Loucy (cell line): ENCODE measurements around the gene GNPDA1.

Experiments used
- H2AFZ ChIP-seq: fragments of 200-600 bp; sonication (generic); 2 replicates; pipeline ENCODE4 v1.6.0; 2016; ENCODE audit warnings: antibody characterized with exemption, mild to moderate bottlenecking, low read length, moderate library complexity
- H3F3A ChIP-seq: fragments of 200-600 bp; 2 replicates; pipeline ENCODE4 v1.6.0; 2016; ENCODE audit warnings: antibody characterized with exemption, low read depth, mild to moderate bottlenecking
- H3K27me3 ChIP-seq: fragments of 200-600 bp; sonication (generic); 2 replicates; pipeline ENCODE4 v1.6.1; 2014; ENCODE audit warnings: low read length, mild to moderate bottlenecking; ENCODE audit not compliant: insufficient read depth, poor library complexity, severe bottlenecking
- H3K36me3 ChIP-seq: fragments of 200-600 bp; sonication (generic); 2 replicates; pipeline ENCODE4 v1.6.1; 2016; ENCODE audit warnings: low read length; ENCODE audit not compliant: insufficient read depth
- H3K4me1 ChIP-seq: fragments of 200-600 bp; sonication (generic); 2 replicates; pipeline ENCODE4 v1.5.1; 2014; ENCODE audit warnings: low read length, mild to moderate bottlenecking; ENCODE audit not compliant: insufficient read depth, poor library complexity, severe bottlenecking
- H3K4me2 ChIP-seq: fragments of 200-600 bp; sonication (generic); 2 replicates; pipeline ENCODE4 v1.6.0; 2014; ENCODE audit warnings: antibody characterized with exemption, low read length, low read depth, mild to moderate bottlenecking; ENCODE audit not compliant: poor library complexity, severe bottlenecking
- H3K4me3 ChIP-seq: fragments of 200-600 bp; sonication (generic); 2 replicates; pipeline ENCODE4 v1.5.1; 2014; ENCODE audit warnings: low read length, mild to moderate bottlenecking, mixed read lengths; ENCODE audit not compliant: poor library complexity, severe bottlenecking
- H3K79me2 ChIP-seq: fragments of 200-600 bp; sonication (generic); 2 replicates; pipeline ENCODE4 v1.6.1; 2014; ENCODE audit warnings: low read length; ENCODE audit not compliant: insufficient read depth
- H3K9ac ChIP-seq: fragments of 200-600 bp; sonication (generic); 2 replicates; pipeline ENCODE4 v1.6.0; 2014; ENCODE audit warnings: mild to moderate bottlenecking, low read depth, low read length, moderate library complexity; ENCODE audit not compliant: poor library complexity, severe bottlenecking
- H3K9me2 ChIP-seq: fragments of 200-600 bp; sonication (generic); replicated peaks from 2 replicates; pipeline ENCODE4 v1.6.1; 2016; ENCODE audit warnings: low read depth, low read length, mixed read lengths
- H3K9me3 ChIP-seq: fragments of 200-600 bp; sonication (generic); 2 replicates; pipeline ENCODE4 v1.6.1; 2014; ENCODE audit warnings: mild to moderate bottlenecking, antibody characterized with exemption, low read length, low read depth; ENCODE audit not compliant: insufficient read depth
- H4K20me1 ChIP-seq: fragments of 200-600 bp; sonication (generic); 2 replicates; pipeline ENCODE4 v1.6.0; 2014; ENCODE audit warnings: antibody characterized with exemption, low read length, mild to moderate bottlenecking; ENCODE audit not compliant: insufficient read depth, poor library complexity, severe bottlenecking
- EZH2phosphoT487 ChIP-seq: fragments of 200-600 bp; IDR thresholded peaks from 2 replicates; pipeline ENCODE4 v1.6.1; 2018; ENCODE audit warnings: antibody characterized with exemption, mild to moderate bottlenecking, moderate library complexity, borderline replicate concordance
- TF ChIP-seq, protein P1 (sequence below): fragments of 200-600 bp; sonication (generic); conservative IDR thresholded peaks from 2 replicates; pipeline ENCODE4 v1.5.1; 2014; ENCODE audit warnings: mild to moderate bottlenecking, antibody characterized with exemption, low read length

GNPDA1 gene

GRCh38 chr5:141969783-141970771 lies 42.8 kb downstream of the GNPDA1 start:
- TF ChIP-seq EZH2phosphoT487, result no peak
- TF ChIP-seq, protein P1, sequence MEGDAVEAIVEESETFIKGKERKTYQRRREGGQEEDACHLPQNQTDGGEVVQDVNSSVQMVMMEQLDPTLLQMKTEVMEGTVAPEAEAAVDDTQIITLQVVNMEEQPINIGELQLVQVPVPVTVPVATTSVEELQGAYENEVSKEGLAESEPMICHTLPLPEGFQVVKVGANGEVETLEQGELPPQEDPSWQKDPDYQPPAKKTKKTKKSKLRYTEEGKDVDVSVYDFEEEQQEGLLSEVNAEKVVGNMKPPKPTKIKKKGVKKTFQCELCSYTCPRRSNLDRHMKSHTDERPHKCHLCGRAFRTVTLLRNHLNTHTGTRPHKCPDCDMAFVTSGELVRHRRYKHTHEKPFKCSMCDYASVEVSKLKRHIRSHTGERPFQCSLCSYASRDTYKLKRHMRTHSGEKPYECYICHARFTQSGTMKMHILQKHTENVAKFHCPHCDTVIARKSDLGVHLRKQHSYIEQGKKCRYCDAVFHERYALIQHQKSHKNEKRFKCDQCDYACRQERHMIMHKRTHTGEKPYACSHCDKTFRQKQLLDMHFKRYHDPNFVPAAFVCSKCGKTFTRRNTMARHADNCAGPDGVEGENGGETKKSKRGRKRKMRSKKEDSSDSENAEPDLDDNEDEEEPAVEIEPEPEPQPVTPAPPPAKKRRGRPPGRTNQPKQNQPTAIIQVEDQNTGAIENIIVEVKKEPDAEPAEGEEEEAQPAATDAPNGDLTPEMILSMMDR, result no peak
- Histone ChIP-seq H3K27me3 (no peaks in the 10 kb centered on the region), H4K20me1 (peaks cover 4% of the 10 kb centered on the region), H3K4me2 (peak overlapping the region; percentile 99), H2AFZ (peak overlapping the region; percentile 80; the same call in 1 of the 2 replicates), H3F3A (peaks cover 5% of the 10 kb centered on the region; the same call in 1 of the 2 replicates), H3K4me3 (peak overlapping the region; percentile 93), H3K4me1 (peaks cover 39% of the 10 kb centered on the region), H3K9me3 (no peaks in the 10 kb centered on the region), H3K9me2 (no peaks in the 10 kb centered on the region), H3K36me3 (peaks cover 3% of the 10 kb centered on the region; the same call in 1 of the 2 replicates), H3K79me2 (peaks cover 26% of the 10 kb centered on the region), H3K9ac (peak overlapping the region; percentile 95)

DNA sequence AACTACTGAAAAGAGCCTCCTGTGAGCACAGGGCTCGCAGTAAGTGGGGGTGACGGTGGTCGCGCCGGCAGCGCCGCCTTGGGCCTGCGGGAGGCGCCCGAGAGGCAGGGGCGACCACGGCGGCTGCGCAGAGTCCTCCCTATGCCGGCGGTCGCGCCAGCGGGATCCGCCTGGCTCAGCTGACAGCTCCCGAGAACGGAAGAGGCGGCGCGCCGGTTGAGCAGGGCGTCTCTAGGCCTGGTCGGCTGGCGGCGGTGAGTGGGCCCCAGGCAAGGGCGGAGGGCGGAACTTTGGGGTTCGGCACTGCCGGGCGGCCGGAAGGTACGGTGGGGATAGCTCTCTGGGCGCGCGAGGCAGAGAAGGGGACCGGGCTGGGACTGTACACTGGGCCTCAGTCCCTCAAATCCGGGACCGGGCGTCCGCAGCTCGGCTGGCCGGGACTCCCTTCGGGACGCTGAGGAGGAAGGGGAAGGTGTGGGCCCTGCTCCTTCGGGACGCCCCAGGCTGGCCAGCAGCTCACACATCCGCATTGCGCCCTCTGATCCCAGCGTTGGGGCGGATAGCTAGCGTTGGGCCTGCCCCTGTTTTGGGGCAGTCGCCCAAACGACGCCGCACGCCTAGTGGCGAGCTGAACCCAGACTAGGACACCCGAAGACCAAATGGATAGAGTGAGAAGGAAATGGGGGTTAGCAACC lies 43.8 kb downstream of the GNPDA1 start, which contains the start of gene RNF14:
RNF14 (plus strand) TSS at position 192 of the 695 bp plus-strand sequence. CDS start 4,484 bp downstream, outside the sequence.
- peaks cover 4% of the 10 kb centered on the region for H4K20me1 ChIP-seq
- peak within 1 kb of the TSS; percentile 99 for H3K4me2 ChIP-seq
- peaks cover 5% of the 10 kb centered on the region; the same call in 1 of the 2 replicates for H3F3A ChIP-seq
- peaks cover 22% of the 10 kb centered on the region for H3K79me2 ChIP-seq
- H3K4me3 ChIP-seq, result peak within 1 kb of the TSS; percentile 93
- TF ChIP-seq EZH2phosphoT487, result no peak
- TF ChIP-seq, protein P1, result peak; percentile 85
- no peaks in the 10 kb centered on the region for H3K27me3 ChIP-seq
- no peaks in the 10 kb centered on the region for H3K9me3 ChIP-seq
- H3K9me2 ChIP-seq, result no peaks in the 10 kb centered on the region
- peak within 1 kb of the TSS; percentile 96 for H2AFZ ChIP-seq
- H3K4me1 ChIP-seq, result peaks cover 28% of the 10 kb centered on the region
- no peaks in the 10 kb centered on the region for H3K36me3 ChIP-seq
- H3K9ac ChIP-seq, result peak within 1 kb of the TSS; percentile 95

DNA sequence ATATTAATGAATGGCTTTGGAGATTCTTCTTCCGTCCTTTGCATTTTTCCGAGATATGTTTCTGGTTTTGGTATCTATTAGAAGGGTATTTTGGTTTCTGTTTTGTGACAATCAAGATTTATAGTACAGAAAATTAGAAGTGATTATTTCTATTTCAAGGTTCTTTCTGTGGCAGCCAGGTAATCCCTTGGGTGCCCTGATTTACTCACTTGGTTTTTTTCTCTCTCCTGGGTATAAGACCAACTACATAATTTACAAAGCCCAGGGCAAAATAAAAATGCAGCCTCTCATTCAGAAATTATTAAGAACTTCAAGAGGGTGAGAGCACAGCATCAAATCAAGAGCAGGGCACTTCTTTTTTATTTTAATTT lies 45.9 kb downstream of the GNPDA1 start:
- Histone ChIP-seq H3K4me3 (no peak overlapping the region), H3K9me3 (no peaks in the 10 kb centered on the region), H3K79me2 (peaks cover 21% of the 10 kb centered on the region), H3K4me1 (peaks cover 22% of the 10 kb centered on the region), H3F3A (peaks cover 5% of the 10 kb centered on the region; the same call in 1 of the 2 replicates), H3K9me2 (no peaks in the 10 kb centered on the region), H2AFZ (no peak overlapping the region), H3K4me2 (no peak overlapping the region), H3K9ac (no peak overlapping the region), H3K27me3 (no peaks in the 10 kb centered on the region), H4K20me1 (peaks cover 4% of the 10 kb centered on the region), H3K36me3 (no peaks in the 10 kb centered on the region)
- TF ChIP-seq, protein P1, result no peak
- TF ChIP-seq EZH2phosphoT487, result no peak
